Glomerular visceral epithelial cell (primary cell): ENCODE measurements around the gene C11orf21.
"Not testable (repeated sequence)": the region's sequence is repeated elsewhere in the genome, so short reads cannot be mapped to it uniquely, and the experiment has no call there.

Experiments used
- DNase-seq: peaks from one replicate; pipeline ENCODE4 v3.0.0-alpha.2; 2016; ENCODE audit errors: extremely low spot score

Gene C11orf21

GRCh38 chr11:2301631-2302305 is at the start of gene C11orf21, which contains the start of gene TSPAN32:
Gene C11orf21, minus strand, starts transcription at chr11:2301918. Its CDS starts 110 bp downstream, at chr11:2301808.
Gene TSPAN32, plus strand, starts transcription at chr11:2302013. Its CDS starts 137 bp downstream, at chr11:2302150.
- DNase-seq = peak; percentile 69

- no peak for DNase-seq
Observed at GRCh38 chr11:2348986-2349385, 47.3 kb upstream of the C11orf21 start.

GRCh38 chr11:2347308-2347830 is 45.7 kb upstream of the C11orf21 start:
- no peak for DNase-seq

- no peak for DNase-seq
Observed at GRCh38 chr11:2346586-2347307, 45.0 kb upstream of the C11orf21 start.

GRCh38 chr11:2346014-2346413 is 44.3 kb upstream of the C11orf21 start:
- DNase-seq = no peak

GRCh38 chr11:2345050-2345449 is 43.3 kb upstream of the C11orf21 start:
- no peak for DNase-seq

GRCh38 chr11:2343502-2343901 is 41.8 kb upstream of the C11orf21 start:
- DNase-seq = no peak

GRCh38 chr11:2342981-2343380 is 41.3 kb upstream of the C11orf21 start:
- no peak for DNase-seq

GRCh38 chr11:2342557-2342956 is 40.8 kb upstream of the C11orf21 start:
- DNase-seq = no peak

GRCh38 chr11:2338760-2339159 is 37.0 kb upstream of the C11orf21 start:
- not testable (repeated sequence) for DNase-seq

GRCh38 chr11:2335286-2335685 is 33.6 kb upstream of the C11orf21 start:
- DNase-seq = not testable (repeated sequence)

GRCh38 chr11:2333486-2334205 is 31.9 kb upstream of the C11orf21 start:
- not testable (repeated sequence) for DNase-seq

GRCh38 chr11:2332569-2332968 is 30.9 kb upstream of the C11orf21 start:
- not testable (repeated sequence) for DNase-seq

- DNase-seq = no peak
Observed at GRCh38 chr11:2331404-2331803, 29.7 kb upstream of the C11orf21 start.

- no peak for DNase-seq
Observed at GRCh38 chr11:2330696-2331095, 29.0 kb upstream of the C11orf21 start.

- DNase-seq = no peak
Observed at GRCh38 chr11:2329551-2329950, 27.8 kb upstream of the C11orf21 start.

- no peak for DNase-seq
Observed at GRCh38 chr11:2328656-2329354, 27.1 kb upstream of the C11orf21 start.

GRCh38 chr11:2328021-2328420 is 26.3 kb upstream of the C11orf21 start:
- DNase-seq = no peak

GRCh38 chr11:2327032-2327431 is 25.3 kb upstream of the C11orf21 start:
- no peak for DNase-seq

- DNase-seq = no peak
Observed at GRCh38 chr11:2325719-2326118, 24.0 kb upstream of the C11orf21 start.

- no peak for DNase-seq
Observed at GRCh38 chr11:2325123-2325522, 23.4 kb upstream of the C11orf21 start.

- DNase-seq = no peak
Observed at GRCh38 chr11:2321311-2321683, 19.6 kb upstream of the C11orf21 start.
